Cardiac muscle cell (in vitro differentiated cells and primary cell): ENCODE results near the gene FHOD3. TPM values are rescaled to one million over a fixed set of nuclear protein-coding genes. Genes with fewer than 3 reads are reported as not detected.
A peak's percentile ranks its signal among the peaks of the same experiment; 100 is the strongest.

Experiments used
- DNase-seq, 2 donors: peaks; one replicate each; pipeline versions ENCODE4 v3.0.0 to v3.0.0-alpha.2; 2010 to 2017; ENCODE audit warnings: low read depth in 1 of 2, low spot score in 1 of 2
- H3K27ac ChIP-seq: fragments of 200-600 bp; sonication (generic); 2 replicates; pipeline ENCODE4 v1.5.1; 2016
- H3K27me3 ChIP-seq: fragments of 200-600 bp; sonication (generic); 2 replicates; pipeline ENCODE4 v1.6.0; 2016; ENCODE audit warnings: control low read depth
- H3K36me3 ChIP-seq: fragments of 200-600 bp; sonication (generic); 2 replicates; pipeline ENCODE4 v1.5.1; 2016; ENCODE audit warnings: control low read depth
- H3K4me1 ChIP-seq: fragments of 200-600 bp; sonication (generic); 2 replicates; pipeline ENCODE4 v1.8.1; 2017; ENCODE audit warnings: low read depth, mild to moderate bottlenecking, mixed run types
- H3K4me3 ChIP-seq: fragments of 200-600 bp; sonication (generic); 2 replicates; pipeline ENCODE4 v1.5.1; 2016; ENCODE audit warnings: mild to moderate bottlenecking
- H3K9me3 ChIP-seq: fragments of 200-600 bp; sonication (generic); 2 replicates; pipeline ENCODE4 v1.5.1; 2017; ENCODE audit warnings: low read depth, mild to moderate bottlenecking, control low read depth
- polyA plus RNA-seq: library from polyadenylated mRNA; unstranded; fragments of >200 nt; fragmentation: Nextera tagmentation; extraction: Ambion mirVana; gene quantifications from 2 replicates; pipeline ENCODE4 v1.2.1, GENCODE V29; 2016
- total RNA-seq: library from RNA; depleted of rRNA; stranded (reverse); fragments of >200 nt; gene quantifications from 2 replicates; pipeline ENCODE4 v1.2.3, GENCODE V29; 2016
- TF ChIP-seq, protein P1 (sequence below): IDR thresholded peaks from 2 replicates; pipeline ENCODE4 v1.5.1; 2012; ENCODE audit warnings: low read depth, mild to moderate bottlenecking, low read length

FHOD3 gene
- total and polyA plus RNA-seq, 2 experiments from 2014 or later = 127 to 347 TPM

DNA sequence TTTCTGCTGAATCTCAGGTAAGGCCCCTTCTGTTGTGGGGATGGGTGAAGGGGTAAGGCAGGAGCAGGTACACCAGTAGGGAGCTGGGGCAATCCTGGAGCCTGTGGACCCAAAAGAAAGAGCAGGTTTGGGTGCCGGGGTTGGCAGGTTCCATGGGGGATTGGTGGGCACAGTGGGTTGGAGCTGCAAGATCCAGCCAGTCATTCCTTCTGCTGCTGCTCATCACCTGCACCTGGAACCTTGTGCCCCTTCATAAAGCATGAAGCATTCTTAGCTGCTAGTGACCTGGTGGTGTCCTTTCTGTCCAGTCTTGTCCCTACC is 24.9 kb downstream of the FHOD3 start:
- Histone ChIP-seq H3K9me3 (peaks cover 3% of the 10 kb centered on the region), H3K4me1 (peaks cover 45% of the 10 kb centered on the region), H3K4me3 (no peak overlapping the region), H3K27me3 (no peaks in the 10 kb centered on the region), H3K36me3 (no peaks in the 10 kb centered on the region), H3K27ac (peak overlapping the region; percentile 94)
- TF ChIP-seq, protein P1, sequence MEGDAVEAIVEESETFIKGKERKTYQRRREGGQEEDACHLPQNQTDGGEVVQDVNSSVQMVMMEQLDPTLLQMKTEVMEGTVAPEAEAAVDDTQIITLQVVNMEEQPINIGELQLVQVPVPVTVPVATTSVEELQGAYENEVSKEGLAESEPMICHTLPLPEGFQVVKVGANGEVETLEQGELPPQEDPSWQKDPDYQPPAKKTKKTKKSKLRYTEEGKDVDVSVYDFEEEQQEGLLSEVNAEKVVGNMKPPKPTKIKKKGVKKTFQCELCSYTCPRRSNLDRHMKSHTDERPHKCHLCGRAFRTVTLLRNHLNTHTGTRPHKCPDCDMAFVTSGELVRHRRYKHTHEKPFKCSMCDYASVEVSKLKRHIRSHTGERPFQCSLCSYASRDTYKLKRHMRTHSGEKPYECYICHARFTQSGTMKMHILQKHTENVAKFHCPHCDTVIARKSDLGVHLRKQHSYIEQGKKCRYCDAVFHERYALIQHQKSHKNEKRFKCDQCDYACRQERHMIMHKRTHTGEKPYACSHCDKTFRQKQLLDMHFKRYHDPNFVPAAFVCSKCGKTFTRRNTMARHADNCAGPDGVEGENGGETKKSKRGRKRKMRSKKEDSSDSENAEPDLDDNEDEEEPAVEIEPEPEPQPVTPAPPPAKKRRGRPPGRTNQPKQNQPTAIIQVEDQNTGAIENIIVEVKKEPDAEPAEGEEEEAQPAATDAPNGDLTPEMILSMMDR = no peak
- DNase-seq = no peak

DNA sequence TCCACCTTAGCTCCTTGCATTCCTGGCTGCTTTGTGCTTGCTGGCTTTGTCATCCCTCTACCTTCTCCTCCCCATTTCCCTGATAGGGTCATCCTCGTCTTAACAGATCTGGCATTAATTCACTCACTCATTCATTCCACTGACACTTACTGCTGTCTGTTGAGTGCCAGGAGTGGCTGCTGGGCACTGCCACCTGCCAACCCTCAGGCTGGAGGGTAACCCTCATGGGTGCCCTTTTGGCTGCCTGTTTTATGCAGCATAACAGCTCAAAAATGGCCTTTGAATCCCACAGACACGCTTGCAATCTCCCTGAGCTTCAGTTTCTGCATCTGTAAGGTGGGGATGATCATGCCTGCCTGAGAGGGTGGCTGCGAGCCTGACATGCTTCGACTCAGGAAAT is 25.2 kb downstream of the FHOD3 start:
- peaks cover 3% of the 10 kb centered on the region for H3K9me3 ChIP-seq
- DNase-seq = no peak
- peak overlapping the region; percentile 94 for H3K27ac ChIP-seq
- H3K4me1 ChIP-seq = peaks cover 49% of the 10 kb centered on the region
- H3K36me3 ChIP-seq = no peaks in the 10 kb centered on the region
- no peaks in the 10 kb centered on the region for H3K27me3 ChIP-seq
- no peak overlapping the region for H3K4me3 ChIP-seq
- TF ChIP-seq, protein P1 = no peak

DNA sequence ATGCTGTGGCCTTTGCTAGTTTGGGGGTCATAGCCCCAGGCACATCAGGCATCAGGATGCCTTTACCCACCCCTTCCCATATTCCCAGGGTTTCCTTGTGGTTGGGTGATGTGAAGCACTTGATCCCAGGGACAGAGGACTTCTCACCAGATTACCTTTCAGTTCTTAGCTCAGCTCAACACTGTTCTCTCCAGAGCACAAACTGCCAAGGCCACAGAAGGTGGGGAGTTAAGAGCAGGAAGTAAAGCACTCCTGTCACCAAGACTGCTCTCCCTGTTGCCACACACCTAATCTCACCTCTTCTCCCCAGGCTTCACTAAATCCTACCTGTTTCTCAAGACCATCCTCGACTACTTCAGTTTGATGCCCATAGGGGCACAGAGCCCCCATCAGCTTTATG is 25.9 kb downstream of the FHOD3 start:
- Histone ChIP-seq H3K4me3 (no peak overlapping the region), H3K36me3 (no peaks in the 10 kb centered on the region), H3K27ac (peak overlapping the region; percentile 94), H3K27me3 (no peaks in the 10 kb centered on the region), H3K9me3 (peaks cover 3% of the 10 kb centered on the region), H3K4me1 (peaks cover 56% of the 10 kb centered on the region)
- TF ChIP-seq, protein P1 = no peak
- no peak for DNase-seq

DNA sequence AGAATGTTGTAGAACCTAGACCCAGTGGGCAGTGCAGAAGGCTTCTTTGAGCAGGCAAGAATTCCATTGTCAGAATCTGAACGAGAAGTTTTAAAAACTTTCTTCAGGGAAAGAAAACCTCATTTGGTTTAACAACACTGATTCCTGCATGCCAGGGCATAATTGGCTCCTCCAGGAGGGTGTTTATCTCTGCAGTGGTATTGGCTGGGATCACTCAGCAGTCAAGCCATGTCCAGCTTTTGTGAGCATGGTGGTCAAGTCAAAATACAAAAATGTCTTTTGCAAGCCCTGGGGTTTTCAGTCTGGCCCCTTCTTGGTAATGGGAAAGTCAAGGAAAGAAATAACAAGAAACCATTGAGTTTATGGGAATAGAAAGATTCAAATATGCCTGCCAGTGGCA is 28.3 kb downstream of the FHOD3 start:
- Histone ChIP-seq H3K9me3 (no peaks in the 10 kb centered on the region), H3K4me3 (no peak overlapping the region), H3K4me1 (peaks cover 74% of the 10 kb centered on the region), H3K27ac (peak overlapping the region; percentile 94), H3K27me3 (no peaks in the 10 kb centered on the region), H3K36me3 (no peaks in the 10 kb centered on the region)
- no peak for DNase-seq
- TF ChIP-seq, protein P1 = no peak

DNA sequence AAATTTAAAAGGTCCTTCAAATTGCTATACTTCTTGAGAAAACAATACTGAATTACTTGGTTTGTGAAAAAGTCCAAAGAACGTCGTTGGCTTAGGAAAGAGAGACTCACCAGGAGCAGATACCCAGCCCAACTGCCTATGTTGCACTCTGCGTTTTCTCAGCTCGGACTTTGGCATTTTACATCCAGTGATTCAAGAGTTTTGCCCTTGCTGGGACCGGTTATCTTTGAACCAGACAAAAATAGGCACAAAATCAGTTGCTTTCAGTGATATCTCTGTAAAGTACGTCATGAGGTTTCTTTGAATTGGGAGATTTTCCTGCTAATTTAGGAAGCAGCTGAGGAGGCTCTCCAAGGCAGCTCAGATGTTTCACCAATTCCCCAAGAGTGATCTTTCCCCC is 29.3 kb downstream of the FHOD3 start:
- H3K27ac ChIP-seq = peak overlapping the region; percentile 94
- H3K9me3 ChIP-seq = no peaks in the 10 kb centered on the region
- H3K27me3 ChIP-seq = no peaks in the 10 kb centered on the region
- no peaks in the 10 kb centered on the region for H3K36me3 ChIP-seq
- H3K4me3 ChIP-seq = no peak overlapping the region
- TF ChIP-seq, protein P1 = no peak
- peak; percentile 69 to 79 for DNase-seq
- peaks cover 82% of the 10 kb centered on the region for H3K4me1 ChIP-seq
